Activated CD4-positive, alpha-beta memory T cell treated with anti-CD3 and anti-CD28 coated beads for 36 hours (primary cell): ENCODE results near the gene NFKBIE. TPM values are rescaled to one million over a fixed set of nuclear protein-coding genes. Genes with fewer than 3 reads are reported as not detected.

Source experiments
- CTCF ChIA-PET: fragments of 350-600 bp; sonication (Branson Sonifier 250); formaldehyde crosslinking; loops from one replicate; lab custom pipeline; 2021; ENCODE audit warnings: antibody characterized with exemption, inconsistent platforms; lab: Charles Lee
- POLR2A ChIA-PET: fragments of 350-600 bp; sonication (Branson Sonifier 250); formaldehyde crosslinking; loops from one replicate; lab custom pipeline; 2021; ENCODE audit warnings: antibody characterized with exemption; lab: Charles Lee
- DNase-seq: peaks from one replicate; pipeline ENCODE4 v3.0.0-alpha.2; 2020
- H3K27ac Mint-ChIP-seq: one replicate; pipeline ENCODE4 v1.8.0; 2021; ENCODE audit warnings: mixed read lengths
- H3K27me3 Mint-ChIP-seq: one replicate; pipeline ENCODE4 v1.8.0; 2021; ENCODE audit warnings: mixed read lengths
- H3K36me3 Mint-ChIP-seq: one replicate; pipeline ENCODE4 v1.8.0; 2021; ENCODE audit warnings: mixed read lengths
- H3K4me1 Mint-ChIP-seq: one replicate; pipeline ENCODE4 v1.8.0; 2021; ENCODE audit warnings: low read depth, mixed read lengths
- H3K4me3 Mint-ChIP-seq: one replicate; pipeline ENCODE4 v1.8.0; 2021; ENCODE audit warnings: mild to moderate bottlenecking, mixed read lengths
- H3K9me3 Mint-ChIP-seq: one replicate; pipeline ENCODE4 v1.8.0; 2021; ENCODE audit warnings: mixed read lengths
- intact Hi-C: fragments of 100-400 bp; cut with micrococcal nuclease; formaldehyde crosslinking; loops from one replicate; pipeline ENCODE4 v1.15.1; 2023
- total RNA-seq, 2 experiments: library from RNA; stranded (reverse); gene quantifications; one replicate each; pipeline ENCODE4 v1.2.3, GENCODE V29; 2021

Gene NFKBIE
- total RNA-seq, 2 experiments from 2014 or later, result 24.7 to 25.1 TPM

DNA sequence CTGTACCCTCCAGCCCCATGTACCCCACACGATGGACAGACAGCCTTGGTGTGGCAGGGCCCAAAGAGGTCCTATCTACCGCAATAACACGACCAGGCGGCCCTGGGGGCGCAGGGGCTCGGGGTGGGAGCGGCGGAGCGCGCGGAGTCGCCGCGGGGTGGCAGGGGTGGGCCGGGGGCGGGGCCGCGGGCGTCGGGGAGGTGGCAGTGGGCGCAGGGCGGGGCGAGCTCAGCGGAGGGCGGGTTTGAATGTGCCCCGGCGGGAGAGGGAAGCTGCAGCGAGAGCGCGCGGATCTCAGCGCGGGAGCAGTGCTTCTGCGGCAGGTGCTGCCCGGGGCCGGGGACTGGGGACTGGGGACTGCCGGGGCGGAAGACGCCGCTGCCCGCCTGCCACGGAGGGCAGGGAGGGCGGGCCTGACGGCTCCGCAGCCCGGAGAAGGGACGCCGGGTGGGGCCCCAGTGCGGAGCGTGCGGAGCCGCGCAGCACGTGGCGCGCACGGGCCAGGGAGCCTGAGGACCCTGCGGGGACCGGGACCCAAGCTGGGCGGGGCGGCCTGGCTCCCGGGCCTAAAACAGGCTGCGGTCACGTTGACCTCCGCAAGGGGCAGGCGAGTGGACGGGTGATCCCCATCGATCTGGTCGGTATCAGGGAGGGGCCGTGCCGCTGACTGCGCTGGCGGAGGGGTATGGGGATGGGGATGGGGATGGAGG lies 41.9 kb downstream of the NFKBIE start, which contains the start of gene SLC29A1:
Gene SLC29A1 (plus strand): TSS at position 277 of the 710 bp plus-strand sequence. CDS start 3,719 bp downstream, outside the sequence.
- Mint-ChIP-seq H3K9me3 (no peaks in the 10 kb centered on the region), H3K36me3 (peaks cover 15% of the 10 kb centered on the region), H3K27ac (peak within 1 kb of the TSS; percentile 64), H3K27me3 (peaks cover 4% of the 10 kb centered on the region), H3K4me3 (peak within 1 kb of the TSS; percentile 88), H3K4me1 (peaks cover 34% of the 10 kb centered on the region)
- DNase-seq, result peak; percentile 87
- ChIA-PET POLR2A (interaction anchor here (0.6 to 5.1 kb wide), 7 partner anchors 12 to 41 kb away, joined by 3 to 93 read pairs (median 6); partner anchors contain the start of genes HSP90AB1 and SLC35B2), CTCF (interaction anchor here (0.6 to 4.0 kb wide), 18 partner anchors 9 to 160 kb away, joined by 3 to 31 read pairs (median 4); partner anchors contain the start of genes AARS2, HSP90AB1, SLC35B2 and TMEM151B)
- intact Hi-C loops, result loop anchor here (1.0 to 5.0 kb wide), 5 partner anchors 14 to 96 kb away; partner anchors contain the start of genes MRPL14, NFKBIE and TMEM63B

DNA sequence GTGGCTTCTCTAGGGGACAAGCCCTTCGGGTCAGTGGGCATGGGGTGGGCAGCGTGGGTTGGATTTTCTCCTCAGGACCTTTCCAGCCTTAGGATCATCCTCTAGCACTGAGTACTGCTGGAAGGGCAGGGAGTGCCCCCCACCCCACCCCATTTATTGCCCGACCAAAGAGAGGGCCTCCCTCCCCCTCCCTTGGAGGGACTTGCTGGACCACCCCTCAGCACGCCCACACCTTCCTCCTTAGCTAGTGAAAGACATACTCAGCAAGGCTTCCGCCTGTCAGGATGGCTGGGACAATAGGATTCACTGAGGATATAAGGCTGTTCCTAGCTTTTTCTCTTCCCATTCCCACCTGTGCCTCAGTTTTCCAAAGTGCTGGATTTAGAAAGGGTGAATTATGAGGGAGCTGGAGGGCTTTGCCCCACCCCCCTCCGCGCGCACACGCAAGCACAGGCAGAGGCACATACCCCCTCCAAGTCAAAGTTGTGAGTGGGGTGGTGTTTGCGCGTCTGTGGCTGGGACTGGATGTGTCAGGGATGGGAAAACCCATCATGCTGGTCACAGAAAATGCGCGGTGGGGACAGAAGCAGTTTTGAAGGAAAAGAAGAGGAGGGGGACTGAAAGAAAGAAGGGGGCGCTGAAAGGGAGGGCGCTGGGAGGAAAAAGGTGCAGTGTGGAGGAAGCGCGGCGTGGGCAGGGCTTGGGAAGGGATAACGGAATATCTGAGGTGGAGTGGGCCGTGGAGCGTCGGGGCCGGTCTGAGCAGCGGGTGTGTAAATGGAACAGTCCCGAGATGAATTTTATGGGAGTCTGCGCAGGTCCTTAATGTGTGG lies 42.6 kb downstream of the NFKBIE start:
- H3K4me1 Mint-ChIP-seq, result peaks cover 34% of the 10 kb centered on the region
- DNase-seq, result peak; percentile 34
- H3K27me3 Mint-ChIP-seq, result peaks cover 9% of the 10 kb centered on the region
- POLR2A ChIA-PET, result interaction anchor here (0.6 to 5.1 kb wide), 5 partner anchors 12 to 42 kb away, joined by 3 to 93 read pairs (median 5); partner anchors contain the start of genes HSP90AB1 and SLC35B2
- peak overlapping the region; percentile 66 for H3K4me3 Mint-ChIP-seq
- no peaks in the 10 kb centered on the region for H3K9me3 Mint-ChIP-seq
- H3K27ac Mint-ChIP-seq, result peak overlapping the region; percentile 29
- peaks cover 7% of the 10 kb centered on the region for H3K36me3 Mint-ChIP-seq
- intact Hi-C loops, result loop anchor here (2.0 to 5.0 kb wide), 3 partner anchors 42 to 95 kb away; partner anchors contain the start of genes MRPL14, NFKBIE and TMEM63B
- CTCF ChIA-PET, result interaction anchor here (0.6 to 4.0 kb wide), 14 partner anchors 12 to 90 kb away, joined by 3 to 31 read pairs (median 4); partner anchors contain the start of genes AARS2 and SLC35B2

DNA sequence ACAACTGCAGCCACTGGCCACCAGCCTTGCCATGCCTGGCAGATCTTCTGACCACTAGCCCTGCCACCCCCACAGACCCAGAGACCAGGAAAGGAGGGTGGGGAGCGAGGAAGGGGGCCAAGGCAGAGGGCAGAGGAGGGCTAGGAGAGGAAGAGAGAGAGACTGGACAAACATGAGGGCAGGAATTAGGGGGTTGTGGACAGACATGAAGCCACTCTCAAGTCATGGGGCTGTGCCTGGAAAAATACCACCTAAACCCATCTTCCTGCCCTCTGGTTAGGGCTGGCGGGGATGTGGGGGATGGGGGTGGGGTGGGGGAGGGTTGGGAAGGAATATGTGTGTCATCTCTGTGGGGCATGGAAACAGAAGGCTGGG lies 43.4 kb downstream of the NFKBIE start:
- CTCF ChIA-PET, result interaction anchor here (0.7 to 4.0 kb wide), 15 partner anchors 10 to 116 kb away, joined by 3 to 29 read pairs (median 4); partner anchors contain the start of genes HSP90AB1 and SLC35B2
- POLR2A ChIA-PET, result interaction anchor here (0.6 to 5.1 kb wide), 3 partner anchors 25 to 42 kb away, joined by 4 to 93 read pairs (median 5); partner anchors contain the start of genes HSP90AB1 and SLC35B2
- Mint-ChIP-seq H3K9me3 (no peaks in the 10 kb centered on the region), H3K36me3 (peaks cover 4% of the 10 kb centered on the region), H3K27ac (no peak overlapping the region), H3K4me3 (no peak overlapping the region), H3K4me1 (peaks cover 34% of the 10 kb centered on the region), H3K27me3 (peaks cover 9% of the 10 kb centered on the region)
- intact Hi-C loops, result loop anchor here (1.0 to 5.0 kb wide), 5 partner anchors 31 to 95 kb away; partner anchors contain the start of genes MRPL14, NFKBIE, SLC35B2 and TMEM63B
- peak; percentile 22 for DNase-seq

DNA sequence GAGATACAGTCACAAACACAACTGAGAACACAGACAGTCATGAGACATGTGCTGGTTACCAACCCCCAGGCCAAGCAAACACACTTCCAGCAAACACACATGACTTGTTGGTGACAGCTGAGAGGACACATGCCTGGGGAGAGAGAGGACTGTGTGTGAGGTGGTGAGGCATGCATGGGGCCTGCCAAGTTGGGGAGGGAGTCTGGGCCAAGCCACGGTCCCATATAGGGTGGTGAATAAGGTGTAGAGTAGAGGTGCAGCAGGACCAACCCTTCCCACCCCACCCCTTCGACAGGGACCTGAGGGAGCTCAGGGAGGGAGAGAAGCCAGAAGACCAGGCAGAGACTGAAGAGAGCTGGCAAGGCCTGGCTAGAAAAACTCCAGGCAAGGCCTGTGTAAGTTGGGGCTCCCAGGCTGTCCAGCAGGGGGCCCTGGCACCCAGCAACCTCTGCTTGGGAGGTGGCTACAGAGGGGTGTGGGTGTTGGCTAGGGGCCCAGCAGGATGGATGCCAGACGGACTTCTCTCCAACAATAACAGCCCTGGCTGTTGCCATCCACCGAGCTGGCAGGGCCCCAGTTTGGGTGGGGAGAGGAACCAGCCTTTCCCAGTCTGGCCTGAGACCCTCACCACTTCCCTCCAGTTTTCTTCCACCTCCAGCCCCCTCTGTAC lies 43.9 kb downstream of the NFKBIE start:
- Mint-ChIP-seq H3K9me3 (no peaks in the 10 kb centered on the region), H3K36me3 (peaks cover 4% of the 10 kb centered on the region), H3K27me3 (peaks cover 9% of the 10 kb centered on the region), H3K4me3 (no peak overlapping the region), H3K4me1 (peaks cover 34% of the 10 kb centered on the region), H3K27ac (no peak overlapping the region)
- DNase-seq, result peak; percentile 88
- ChIA-PET CTCF (interaction anchor here (0.7 to 2.7 kb wide), 14 partner anchors 9 to 117 kb away, joined by 3 to 13 read pairs (median 4); partner anchors contain the start of genes HSP90AB1 and SLC35B2), POLR2A (interaction anchor here (1.2 to 5.1 kb wide), 2 partner anchors 26 to 36 kb away, joined by 4 to 93 read pairs; partner anchors contain the start of genes HSP90AB1 and SLC35B2)
- intact Hi-C loops, result loop anchor here (1.0 to 5.0 kb wide), 4 partner anchors 32 to 94 kb away; partner anchors contain the start of genes MRPL14, SLC35B2 and TMEM63B

DNA sequence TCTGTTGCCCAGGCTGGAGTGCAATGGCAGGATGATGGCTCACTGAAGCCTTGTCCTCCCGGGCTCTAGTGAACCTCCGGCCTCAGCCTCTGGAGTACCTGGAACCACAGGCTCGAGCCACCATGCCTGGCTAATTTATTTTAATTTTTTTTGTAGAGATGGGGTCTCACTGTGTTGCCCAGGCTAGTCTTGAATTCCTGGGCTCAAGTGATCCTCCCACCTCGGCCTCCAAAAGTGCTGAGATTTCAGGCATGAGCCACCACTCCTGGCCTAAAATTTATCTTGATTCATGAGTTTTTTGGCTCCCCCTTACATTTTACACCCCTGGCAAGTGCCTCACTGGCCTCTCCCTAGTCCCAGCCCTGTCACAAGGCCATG lies 44.4 kb downstream of the NFKBIE start:
- H3K4me3 Mint-ChIP-seq, result no peak overlapping the region
- H3K36me3 Mint-ChIP-seq, result peaks cover 4% of the 10 kb centered on the region
- ChIA-PET POLR2A (interaction anchor here (1.2 to 5.1 kb wide), 2 partner anchors 26 to 36 kb away, joined by 4 to 93 read pairs; partner anchors contain the start of genes HSP90AB1 and SLC35B2), CTCF (interaction anchor here (0.7 to 2.0 kb wide), 11 partner anchors 9 to 117 kb away, joined by 3 to 13 read pairs (median 4); partner anchors contain the start of genes HSP90AB1 and SLC35B2)
- DNase-seq, result no peak
- H3K27me3 Mint-ChIP-seq, result peaks cover 9% of the 10 kb centered on the region
- no peaks in the 10 kb centered on the region for H3K9me3 Mint-ChIP-seq
- H3K4me1 Mint-ChIP-seq, result peaks cover 34% of the 10 kb centered on the region
- intact Hi-C loops, result loop anchor here (1.0 to 5.0 kb wide), 4 partner anchors 32 to 94 kb away; partner anchors contain the start of genes MRPL14, SLC35B2 and TMEM63B
- H3K27ac Mint-ChIP-seq, result no peak overlapping the region

DNA sequence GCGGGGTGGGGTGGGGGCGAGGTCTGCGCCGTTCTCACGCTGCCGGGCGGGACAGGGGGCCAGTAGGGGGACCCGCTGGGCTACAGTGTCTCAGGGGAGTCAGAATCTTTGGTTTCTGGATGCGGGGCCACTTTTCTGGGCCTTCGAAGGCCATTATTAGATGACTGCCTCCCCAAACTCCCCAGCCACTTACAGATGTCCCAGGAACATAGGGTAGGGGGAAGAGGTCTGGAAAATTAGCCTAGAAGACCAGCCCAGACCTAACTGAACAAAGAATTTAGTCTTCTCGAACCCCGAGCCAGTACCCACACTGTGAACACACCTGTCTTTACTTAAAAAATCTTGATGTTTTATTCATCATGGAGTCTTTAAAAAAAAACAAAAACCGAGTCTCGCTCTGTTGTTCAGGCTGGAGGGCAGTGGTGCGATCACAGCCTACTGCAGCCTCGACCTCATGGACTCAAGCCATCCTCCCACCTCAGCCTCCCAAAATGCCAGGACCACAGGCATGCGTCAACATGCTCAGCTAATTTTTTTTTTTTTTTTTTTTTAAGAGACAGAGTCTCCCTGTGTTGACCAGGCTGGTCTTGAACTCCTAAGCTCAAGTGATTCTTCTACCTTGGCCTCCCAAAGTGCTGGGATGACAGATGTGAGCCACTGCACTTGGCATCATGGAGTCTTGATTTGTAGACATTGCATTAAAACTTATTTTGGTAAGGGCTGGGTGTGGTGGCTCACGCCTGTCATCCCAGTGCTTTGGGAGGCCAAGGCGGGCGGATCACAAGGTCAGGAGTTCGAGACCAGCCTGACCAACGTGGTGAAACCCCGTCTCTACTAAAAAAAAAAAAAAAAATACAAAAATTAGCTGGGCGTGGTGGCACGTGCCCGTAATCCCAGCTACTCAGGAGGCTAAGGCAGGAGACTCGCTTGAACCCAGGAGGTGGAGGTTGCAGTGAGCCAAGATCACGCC lies 45.3 kb downstream of the NFKBIE start:
- POLR2A ChIA-PET, result interaction anchor here (0.6 to 0.9 kb wide), 2 partner anchors 47 to 291 kb away, joined by 3 read pairs; no protein-coding TSS in a partner anchor

DNA sequence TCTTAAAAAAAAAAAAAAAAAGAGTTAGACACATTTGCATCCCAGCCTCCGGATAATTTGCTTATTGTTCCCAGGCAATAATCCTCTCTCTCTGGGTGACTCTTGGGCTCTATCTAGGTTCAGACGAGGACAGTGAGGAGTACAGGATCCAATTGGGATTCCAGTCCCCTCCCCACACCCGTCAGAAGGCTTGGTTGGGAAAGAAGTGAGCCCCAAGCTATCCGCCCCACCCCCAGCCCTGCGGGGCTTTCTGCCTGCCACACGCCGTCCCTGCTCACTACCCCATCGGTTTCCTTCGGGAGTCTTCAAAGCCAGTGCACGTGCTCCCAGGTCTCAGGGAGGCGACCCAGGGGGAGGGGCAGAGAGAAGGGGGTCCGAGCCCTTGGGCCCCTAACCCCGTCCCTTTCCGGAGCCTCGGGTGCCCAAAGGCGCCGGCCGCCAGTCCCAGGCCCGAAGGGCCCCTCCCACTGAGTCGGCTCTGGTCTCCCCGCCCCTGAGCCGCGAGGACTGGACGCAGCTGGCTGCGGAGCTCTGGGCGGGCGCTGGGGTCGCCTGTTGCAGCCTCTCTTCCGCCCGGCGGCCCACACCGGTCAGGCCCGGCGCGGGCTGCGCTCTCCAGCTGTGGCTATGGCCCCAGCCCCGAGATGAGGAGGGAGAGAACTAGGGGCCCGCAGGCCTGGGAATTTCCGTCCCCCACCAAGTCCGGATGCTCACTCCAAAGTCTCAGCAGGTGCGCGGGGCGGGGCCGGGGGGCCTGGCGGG lies 46.1 kb downstream of the NFKBIE start:
- Mint-ChIP-seq H3K4me1 (peaks cover 23% of the 10 kb centered on the region), H3K27ac (no peak overlapping the region), H3K4me3 (no peak overlapping the region), H3K36me3 (no peaks in the 10 kb centered on the region), H3K27me3 (peaks cover 9% of the 10 kb centered on the region), H3K9me3 (no peaks in the 10 kb centered on the region)
- ChIA-PET CTCF (interaction anchor here (0.8 kb wide), 1 partner anchor 15 kb away, joined by 4 read pairs; no protein-coding TSS in a partner anchor), POLR2A (interaction anchor here (0.9 kb wide), 1 partner anchor 47 kb away, joined by 3 read pairs; no protein-coding TSS in a partner anchor)
- intact Hi-C loops, result no loop called here
- peak; percentile 46 for DNase-seq

More for the DNA sequence above, 45.3 kb downstream of the NFKBIE start:
- H3K9me3 Mint-ChIP-seq, result no peaks in the 10 kb centered on the region
- intact Hi-C loops, result loop anchor here (5.0 kb wide), 2 partner anchors 48 to 93 kb away; partner anchors contain the start of genes MRPL14 and TMEM63B
- peaks cover 9% of the 10 kb centered on the region for H3K27me3 Mint-ChIP-seq
- peaks cover 4% of the 10 kb centered on the region for H3K36me3 Mint-ChIP-seq
- peak overlapping the region; percentile 12 for H3K4me3 Mint-ChIP-seq
- no peak overlapping the region for H3K27ac Mint-ChIP-seq
- peaks cover 31% of the 10 kb centered on the region for H3K4me1 Mint-ChIP-seq
- DNase-seq, result no peak
- CTCF ChIA-PET, result interaction anchor here (0.6 to 1.0 kb wide), 3 partner anchors 15 to 209 kb away, joined by 3 to 4 read pairs (median 3); no protein-coding TSS in a partner anchor

DNA sequence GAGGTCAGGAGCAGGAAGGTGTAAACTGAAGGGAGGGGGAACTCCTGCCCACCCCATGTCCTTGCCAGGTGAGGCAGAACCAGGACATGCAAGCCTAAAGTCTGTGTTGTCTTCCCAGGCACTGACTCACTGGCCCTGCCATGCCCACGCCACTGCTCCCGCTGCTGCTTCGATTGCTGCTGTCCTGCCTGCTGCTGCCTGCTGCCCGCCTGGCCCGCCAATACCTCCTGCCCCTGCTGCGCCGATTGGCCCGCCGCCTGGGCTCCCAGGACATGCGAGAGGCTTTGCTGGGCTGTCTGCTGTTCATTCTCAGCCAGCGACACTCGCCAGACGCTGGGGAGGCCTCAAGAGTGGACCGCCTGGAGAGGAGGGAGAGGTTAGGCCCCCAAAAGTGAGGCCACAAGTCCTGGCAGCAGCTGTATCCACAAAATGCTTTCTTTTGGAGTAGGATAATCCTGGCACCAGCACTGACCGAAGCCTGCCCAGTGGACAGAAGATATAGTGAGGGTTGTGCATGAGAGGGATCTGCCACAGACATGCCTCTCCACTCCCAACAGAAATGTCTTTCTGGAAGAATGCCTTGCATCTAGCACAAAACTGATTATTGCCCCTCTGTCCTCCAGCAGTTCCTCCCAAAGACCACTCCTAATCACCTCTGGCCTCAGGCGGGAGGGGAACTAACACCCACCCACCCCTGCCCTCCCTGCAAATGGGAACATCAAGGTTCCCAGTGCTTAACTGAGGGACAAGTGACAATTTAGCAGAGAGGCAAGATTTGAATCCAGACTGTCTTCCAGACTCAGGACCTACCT lies 47.8 kb downstream of the NFKBIE start:
- intact Hi-C loops, result no loop called here
- DNase-seq, result no peak
- Mint-ChIP-seq H3K4me1 (peaks cover 16% of the 10 kb centered on the region), H3K9me3 (no peaks in the 10 kb centered on the region), H3K27ac (no peak overlapping the region), H3K27me3 (peaks cover 9% of the 10 kb centered on the region), H3K4me3 (no peak overlapping the region), H3K36me3 (no peaks in the 10 kb centered on the region)
- CTCF ChIA-PET, result interaction anchor here (1.0 kb wide), 1 partner anchor 28 kb away, joined by 3 read pairs; no protein-coding TSS in a partner anchor
- POLR2A ChIA-PET, result no interaction called here
